HepG2 (cell line): ENCODE data around the gene GFOD1. TPM values are rescaled to one million over a fixed set of nuclear protein-coding genes. Genes with fewer than 3 reads are reported as not detected.
A peak's percentile ranks its signal among the peaks of the same experiment; 100 is the strongest.

Source experiments
- DMAP1 ChIP-seq: IDR thresholded peaks from 2 replicates; pipeline ENCODE4 v1.6.1; 2016
- HNRNPLL ChIP-seq: fragments of 200-400 bp; formaldehyde crosslinking; IDR thresholded peaks from 2 replicates; pipeline ENCODE4 v1.6.1; 2017; ENCODE audit warnings: mild to moderate bottlenecking, low read depth, low read length; ENCODE audit not compliant: poor library complexity, severe bottlenecking
- HNRNPUL1 ChIP-seq: fragments of 200-400 bp; formaldehyde crosslinking; IDR thresholded peaks from 2 replicates; pipeline ENCODE4 v1.6.1; 2017; ENCODE audit warnings: low read depth, mild to moderate bottlenecking, low read length, moderate library complexity
- RBAK ChIP-seq: sonication (generic); formaldehyde crosslinking; IDR thresholded peaks from 2 replicates; pipeline ENCODE4 v1.5.1; 2020; ENCODE audit warnings: mild to moderate bottlenecking, missing genetic modification reagents
- REPIN1 ChIP-seq: sonication (generic); formaldehyde crosslinking; IDR thresholded peaks from 2 replicates; pipeline ENCODE4 v1.8.0; 2022; ENCODE audit warnings: missing genetic modification reagents, low read depth, mild to moderate bottlenecking, borderline replicate concordance
- SIN3A ChIP-seq: IDR thresholded peaks from 2 replicates; pipeline ENCODE4 v1.6.1; 2011; ENCODE audit warnings: low read depth, mild to moderate bottlenecking, control low read depth, low read length, borderline replicate concordance
- SP1 ChIP-seq, 2 experiments: fragments of 450-650 bp in 1 of 2; sonication (generic) in 1 of 2; formaldehyde crosslinking in 1 of 2; IDR thresholded peaks; 2 replicates each; pipeline versions ENCODE4 v1.4.0 to v1.6.1; 2016 to 2020; ENCODE audit warnings: missing genetic modification reagents in 1 of 2
- XRCC5 ChIP-seq: fragments of 200-400 bp; formaldehyde crosslinking; optimal IDR thresholded peaks from 2 replicates; pipeline ENCODE3; 2017; ENCODE audit warnings: mild to moderate bottlenecking, low read length
- ZNF468 ChIP-seq: sonication (generic); formaldehyde crosslinking; IDR thresholded peaks from 2 replicates; pipeline ENCODE4 v1.8.0; 2022; ENCODE audit warnings: mild to moderate bottlenecking, moderate library complexity, missing genetic modification reagents
- ZNF572 ChIP-seq: sonication (generic); formaldehyde crosslinking; IDR thresholded peaks from 2 replicates; pipeline ENCODE4 v1.5.1; 2020; ENCODE audit warnings: mild to moderate bottlenecking, missing genetic modification reagents
- ZNF790 ChIP-seq: sonication (generic); formaldehyde crosslinking; IDR thresholded peaks from 2 replicates; pipeline ENCODE4 v1.8.0; 2022; ENCODE audit warnings: missing genetic modification reagents, mild to moderate bottlenecking, borderline replicate concordance
- polyA plus RNA-seq, 8 experiments: library from polyadenylated mRNA; depleted of rRNA in 3 of 8; stranded (reverse) in 7 of 8; unstranded in 1 of 8; fragments of >200 nt; fragmentation: Illumina TruSeq in 4 of 8; extraction: Trizol in 4 of 8; gene quantifications; 2 replicates each; pipeline versions ENCODE4 v1.2.1 to v1.2.3, GENCODE V29; 2011 to 2016; ENCODE audit warnings: low read depth in 4 of 8, missing spikeins in 1 of 8, mixed read lengths in 1 of 8; ENCODE audit not compliant: insufficient read depth in 1 of 8
- total RNA-seq, 5 experiments: library from RNA; depleted of rRNA; stranded (reverse); fragments of >200 nt; fragmentation: Illumina TruSeq; extraction: Trizol; gene quantifications; 2 replicates each; pipeline ENCODE4 v1.2.3, GENCODE V29; 2016; ENCODE audit warnings: low read depth in 1 of 5
- TF ChIP-seq, protein P1 (sequence below): sonication (generic); formaldehyde crosslinking; IDR thresholded peaks from 2 replicates; pipeline ENCODE4 v1.9.0; 2021; ENCODE audit warnings: mild to moderate bottlenecking, missing genetic modification reagents
- TF ChIP-seq, protein P2 (sequence below): sonication (generic); formaldehyde crosslinking; IDR thresholded peaks from 2 replicates; pipeline ENCODE4 v1.8.1; 2023; ENCODE audit warnings: mild to moderate bottlenecking, missing genetic modification reagents
- TF ChIP-seq, protein P3 (sequence below), 2 experiments: IDR thresholded peaks; 2 replicates each; pipeline ENCODE4 v1.6.1; 2011 to 2012; ENCODE audit warnings: low read length in 2 of 2, borderline replicate concordance in 1 of 2, low read depth in 1 of 2, mild to moderate bottlenecking in 1 of 2, moderate library complexity in 1 of 2
- TF ChIP-seq, protein P4 (sequence below): sonication (generic); formaldehyde crosslinking; IDR thresholded peaks from 2 replicates; pipeline ENCODE4 v1.5.1; 2020; ENCODE audit warnings: missing genetic modification reagents, mild to moderate bottlenecking, borderline replicate concordance

GFOD1 gene
- total and polyA plus RNA-seq, 2 of the 13 experiments (the other 11 are each of a cell fraction or from before 2014, with no cell fraction given), result 1.9 to 6.4 TPM

DNA sequence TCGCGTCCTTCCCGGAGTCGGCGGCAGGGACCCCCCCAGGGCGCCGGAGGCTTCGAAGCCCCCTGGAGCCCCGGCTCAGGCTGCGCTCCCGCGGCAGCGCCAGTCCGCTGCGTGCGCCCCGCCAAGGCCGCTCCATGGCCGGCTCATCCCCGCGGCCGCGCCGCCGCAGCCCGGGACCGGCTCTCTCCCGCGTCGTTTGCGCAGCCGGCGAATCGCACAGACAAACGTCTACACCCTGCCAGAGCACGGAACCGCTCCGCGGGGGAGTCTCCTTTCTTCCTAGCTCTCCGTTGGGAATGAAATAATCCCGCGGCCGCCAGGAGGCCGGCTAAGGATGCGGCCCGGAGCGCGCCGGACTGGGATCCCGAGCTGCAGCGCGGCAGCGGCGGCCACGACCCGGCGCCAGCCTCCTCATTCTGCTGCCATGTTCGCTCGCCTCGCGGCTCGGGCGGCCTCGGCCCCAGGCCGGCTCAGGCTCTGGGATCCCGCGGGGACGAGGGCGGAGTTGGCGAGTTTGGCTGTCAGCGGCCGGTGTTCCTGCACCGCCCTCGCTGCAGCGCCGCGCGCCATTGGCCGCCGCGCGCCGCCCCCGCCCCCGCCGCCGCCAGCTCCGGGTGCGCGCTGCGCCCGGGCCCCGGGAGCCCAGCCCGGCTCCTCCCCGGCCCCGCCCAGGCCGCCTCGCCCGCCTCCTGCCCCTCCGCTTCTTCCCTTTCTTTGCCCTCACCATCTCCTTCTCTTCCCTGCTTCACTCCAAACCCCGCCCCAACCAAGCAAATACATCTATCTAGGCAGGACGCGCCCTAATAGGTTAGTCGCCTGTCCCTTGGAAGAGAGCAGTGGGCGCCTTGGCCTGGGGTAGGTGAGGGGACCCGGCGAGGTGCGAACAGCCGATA lies at the start of gene GFOD1 (continued):
- TF ChIP-seq, protein P1, sequence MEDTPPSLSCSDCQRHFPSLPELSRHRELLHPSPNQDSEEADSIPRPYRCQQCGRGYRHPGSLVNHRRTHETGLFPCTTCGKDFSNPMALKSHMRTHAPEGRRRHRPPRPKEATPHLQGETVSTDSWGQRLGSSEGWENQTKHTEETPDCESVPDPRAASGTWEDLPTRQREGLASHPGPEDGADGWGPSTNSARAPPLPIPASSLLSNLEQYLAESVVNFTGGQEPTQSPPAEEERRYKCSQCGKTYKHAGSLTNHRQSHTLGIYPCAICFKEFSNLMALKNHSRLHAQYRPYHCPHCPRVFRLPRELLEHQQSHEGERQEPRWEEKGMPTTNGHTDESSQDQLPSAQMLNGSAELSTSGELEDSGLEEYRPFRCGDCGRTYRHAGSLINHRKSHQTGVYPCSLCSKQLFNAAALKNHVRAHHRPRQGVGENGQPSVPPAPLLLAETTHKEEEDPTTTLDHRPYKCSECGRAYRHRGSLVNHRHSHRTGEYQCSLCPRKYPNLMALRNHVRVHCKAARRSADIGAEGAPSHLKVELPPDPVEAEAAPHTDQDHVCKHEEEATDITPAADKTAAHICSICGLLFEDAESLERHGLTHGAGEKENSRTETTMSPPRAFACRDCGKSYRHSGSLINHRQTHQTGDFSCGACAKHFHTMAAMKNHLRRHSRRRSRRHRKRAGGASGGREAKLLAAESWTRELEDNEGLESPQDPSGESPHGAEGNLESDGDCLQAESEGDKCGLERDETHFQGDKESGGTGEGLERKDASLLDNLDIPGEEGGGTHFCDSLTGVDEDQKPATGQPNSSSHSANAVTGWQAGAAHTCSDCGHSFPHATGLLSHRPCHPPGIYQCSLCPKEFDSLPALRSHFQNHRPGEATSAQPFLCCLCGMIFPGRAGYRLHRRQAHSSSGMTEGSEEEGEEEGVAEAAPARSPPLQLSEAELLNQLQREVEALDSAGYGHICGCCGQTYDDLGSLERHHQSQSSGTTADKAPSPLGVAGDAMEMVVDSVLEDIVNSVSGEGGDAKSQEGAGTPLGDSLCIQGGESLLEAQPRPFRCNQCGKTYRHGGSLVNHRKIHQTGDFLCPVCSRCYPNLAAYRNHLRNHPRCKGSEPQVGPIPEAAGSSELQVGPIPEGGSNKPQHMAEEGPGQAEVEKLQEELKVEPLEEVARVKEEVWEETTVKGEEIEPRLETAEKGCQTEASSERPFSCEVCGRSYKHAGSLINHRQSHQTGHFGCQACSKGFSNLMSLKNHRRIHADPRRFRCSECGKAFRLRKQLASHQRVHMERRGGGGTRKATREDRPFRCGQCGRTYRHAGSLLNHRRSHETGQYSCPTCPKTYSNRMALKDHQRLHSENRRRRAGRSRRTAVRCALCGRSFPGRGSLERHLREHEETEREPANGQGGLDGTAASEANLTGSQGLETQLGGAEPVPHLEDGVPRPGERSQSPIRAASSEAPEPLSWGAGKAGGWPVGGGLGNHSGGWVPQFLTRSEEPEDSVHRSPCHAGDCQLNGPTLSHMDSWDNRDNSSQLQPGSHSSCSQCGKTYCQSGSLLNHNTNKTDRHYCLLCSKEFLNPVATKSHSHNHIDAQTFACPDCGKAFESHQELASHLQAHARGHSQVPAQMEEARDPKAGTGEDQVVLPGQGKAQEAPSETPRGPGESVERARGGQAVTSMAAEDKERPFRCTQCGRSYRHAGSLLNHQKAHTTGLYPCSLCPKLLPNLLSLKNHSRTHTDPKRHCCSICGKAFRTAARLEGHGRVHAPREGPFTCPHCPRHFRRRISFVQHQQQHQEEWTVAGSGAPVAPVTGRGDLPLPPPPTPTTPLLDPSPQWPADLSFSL, result no peak
- TF ChIP-seq ZNF572 (CRISPR knock-in tag) (no peak), XRCC5 (no peak), RBAK (CRISPR knock-in tag) (no peak), SP1 (IDR thresholded peaks at IDR 0.05) (no peak), SP1 (CRISPR knock-in tag; IDR thresholded peaks at IDR 0.05) (no peak; the same call in 1 of the 2 replicates), REPIN1 (CRISPR knock-in tag) (no peak), HNRNPLL (peak; percentile 100), HNRNPUL1 (no peak), ZNF468 (0 out of 2 replicates have a peak, but pooled peaks have one; percentile 73), DMAP1 (no peak; the same call in 1 of the 2 replicates), SIN3A (no peak; the same call in 1 of the 2 replicates), ZNF790 (CRISPR knock-in tag) (no peak; the same call in 1 of the 2 replicates)
- TF ChIP-seq, protein P2, sequence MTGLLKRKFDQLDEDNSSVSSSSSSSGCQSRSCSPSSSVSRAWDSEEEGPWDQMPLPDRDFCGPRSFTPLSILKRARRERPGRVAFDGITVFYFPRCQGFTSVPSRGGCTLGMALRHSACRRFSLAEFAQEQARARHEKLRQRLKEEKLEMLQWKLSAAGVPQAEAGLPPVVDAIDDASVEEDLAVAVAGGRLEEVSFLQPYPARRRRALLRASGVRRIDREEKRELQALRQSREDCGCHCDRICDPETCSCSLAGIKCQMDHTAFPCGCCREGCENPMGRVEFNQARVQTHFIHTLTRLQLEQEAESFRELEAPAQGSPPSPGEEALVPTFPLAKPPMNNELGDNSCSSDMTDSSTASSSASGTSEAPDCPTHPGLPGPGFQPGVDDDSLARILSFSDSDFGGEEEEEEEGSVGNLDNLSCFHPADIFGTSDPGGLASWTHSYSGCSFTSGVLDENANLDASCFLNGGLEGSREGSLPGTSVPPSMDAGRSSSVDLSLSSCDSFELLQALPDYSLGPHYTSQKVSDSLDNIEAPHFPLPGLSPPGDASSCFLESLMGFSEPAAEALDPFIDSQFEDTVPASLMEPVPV (CRISPR knock-in tag), result no peak
- TF ChIP-seq, protein P3, sequence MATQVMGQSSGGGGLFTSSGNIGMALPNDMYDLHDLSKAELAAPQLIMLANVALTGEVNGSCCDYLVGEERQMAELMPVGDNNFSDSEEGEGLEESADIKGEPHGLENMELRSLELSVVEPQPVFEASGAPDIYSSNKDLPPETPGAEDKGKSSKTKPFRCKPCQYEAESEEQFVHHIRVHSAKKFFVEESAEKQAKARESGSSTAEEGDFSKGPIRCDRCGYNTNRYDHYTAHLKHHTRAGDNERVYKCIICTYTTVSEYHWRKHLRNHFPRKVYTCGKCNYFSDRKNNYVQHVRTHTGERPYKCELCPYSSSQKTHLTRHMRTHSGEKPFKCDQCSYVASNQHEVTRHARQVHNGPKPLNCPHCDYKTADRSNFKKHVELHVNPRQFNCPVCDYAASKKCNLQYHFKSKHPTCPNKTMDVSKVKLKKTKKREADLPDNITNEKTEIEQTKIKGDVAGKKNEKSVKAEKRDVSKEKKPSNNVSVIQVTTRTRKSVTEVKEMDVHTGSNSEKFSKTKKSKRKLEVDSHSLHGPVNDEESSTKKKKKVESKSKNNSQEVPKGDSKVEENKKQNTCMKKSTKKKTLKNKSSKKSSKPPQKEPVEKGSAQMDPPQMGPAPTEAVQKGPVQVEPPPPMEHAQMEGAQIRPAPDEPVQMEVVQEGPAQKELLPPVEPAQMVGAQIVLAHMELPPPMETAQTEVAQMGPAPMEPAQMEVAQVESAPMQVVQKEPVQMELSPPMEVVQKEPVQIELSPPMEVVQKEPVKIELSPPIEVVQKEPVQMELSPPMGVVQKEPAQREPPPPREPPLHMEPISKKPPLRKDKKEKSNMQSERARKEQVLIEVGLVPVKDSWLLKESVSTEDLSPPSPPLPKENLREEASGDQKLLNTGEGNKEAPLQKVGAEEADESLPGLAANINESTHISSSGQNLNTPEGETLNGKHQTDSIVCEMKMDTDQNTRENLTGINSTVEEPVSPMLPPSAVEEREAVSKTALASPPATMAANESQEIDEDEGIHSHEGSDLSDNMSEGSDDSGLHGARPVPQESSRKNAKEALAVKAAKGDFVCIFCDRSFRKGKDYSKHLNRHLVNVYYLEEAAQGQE (IDR thresholded peaks at IDR 0.05; ENCODE audit: borderline replicate concordance in 1 of 2, low read depth in 1 of 2, low read length in 2 of 2), result no peak
- TF ChIP-seq, protein P4, sequence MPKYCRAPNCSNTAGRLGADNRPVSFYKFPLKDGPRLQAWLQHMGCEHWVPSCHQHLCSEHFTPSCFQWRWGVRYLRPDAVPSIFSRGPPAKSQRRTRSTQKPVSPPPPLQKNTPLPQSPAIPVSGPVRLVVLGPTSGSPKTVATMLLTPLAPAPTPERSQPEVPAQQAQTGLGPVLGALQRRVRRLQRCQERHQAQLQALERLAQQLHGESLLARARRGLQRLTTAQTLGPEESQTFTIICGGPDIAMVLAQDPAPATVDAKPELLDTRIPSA (CRISPR knock-in tag), result no peak
